B cell (primary cell): ENCODE measurements around the gene G2E3.

Experiments
- EZH2 ChIP-seq: IDR thresholded peaks from 2 replicates; pipeline ENCODE4 v1.6.1; 2012; ENCODE audit warnings: borderline replicate concordance, low read depth, mild to moderate bottlenecking, moderate library complexity, low read length; ENCODE audit not compliant: insufficient read depth, poor library complexity, severe bottlenecking
- TF ChIP-seq, protein P1 (sequence below): fragments of 200-600 bp; IDR thresholded peaks from one replicate; pipeline ENCODE4 v1.8.0; 2022; ENCODE audit warnings: antibody characterized with exemption, mild to moderate bottlenecking

- TF ChIP-seq, protein P1, sequence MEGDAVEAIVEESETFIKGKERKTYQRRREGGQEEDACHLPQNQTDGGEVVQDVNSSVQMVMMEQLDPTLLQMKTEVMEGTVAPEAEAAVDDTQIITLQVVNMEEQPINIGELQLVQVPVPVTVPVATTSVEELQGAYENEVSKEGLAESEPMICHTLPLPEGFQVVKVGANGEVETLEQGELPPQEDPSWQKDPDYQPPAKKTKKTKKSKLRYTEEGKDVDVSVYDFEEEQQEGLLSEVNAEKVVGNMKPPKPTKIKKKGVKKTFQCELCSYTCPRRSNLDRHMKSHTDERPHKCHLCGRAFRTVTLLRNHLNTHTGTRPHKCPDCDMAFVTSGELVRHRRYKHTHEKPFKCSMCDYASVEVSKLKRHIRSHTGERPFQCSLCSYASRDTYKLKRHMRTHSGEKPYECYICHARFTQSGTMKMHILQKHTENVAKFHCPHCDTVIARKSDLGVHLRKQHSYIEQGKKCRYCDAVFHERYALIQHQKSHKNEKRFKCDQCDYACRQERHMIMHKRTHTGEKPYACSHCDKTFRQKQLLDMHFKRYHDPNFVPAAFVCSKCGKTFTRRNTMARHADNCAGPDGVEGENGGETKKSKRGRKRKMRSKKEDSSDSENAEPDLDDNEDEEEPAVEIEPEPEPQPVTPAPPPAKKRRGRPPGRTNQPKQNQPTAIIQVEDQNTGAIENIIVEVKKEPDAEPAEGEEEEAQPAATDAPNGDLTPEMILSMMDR: peak; percentile 91
- no peak for TF ChIP-seq EZH2
Observed at GRCh38 chr14:30521899-30522736, 36.8 kb upstream of the G2E3 start.
